Measurements from ENCODE around the gene GP5. TPM values are rescaled to one million over a fixed set of nuclear protein-coding genes. Genes with fewer than 3 reads are reported as not detected.

Gene GP5
- total RNA-seq, 5 donors from 2014 or later (not counting 1 experiment from before 2014, with no cell fraction given): 5.1 to 8.4 (median 6.3) TPM

DNA sequence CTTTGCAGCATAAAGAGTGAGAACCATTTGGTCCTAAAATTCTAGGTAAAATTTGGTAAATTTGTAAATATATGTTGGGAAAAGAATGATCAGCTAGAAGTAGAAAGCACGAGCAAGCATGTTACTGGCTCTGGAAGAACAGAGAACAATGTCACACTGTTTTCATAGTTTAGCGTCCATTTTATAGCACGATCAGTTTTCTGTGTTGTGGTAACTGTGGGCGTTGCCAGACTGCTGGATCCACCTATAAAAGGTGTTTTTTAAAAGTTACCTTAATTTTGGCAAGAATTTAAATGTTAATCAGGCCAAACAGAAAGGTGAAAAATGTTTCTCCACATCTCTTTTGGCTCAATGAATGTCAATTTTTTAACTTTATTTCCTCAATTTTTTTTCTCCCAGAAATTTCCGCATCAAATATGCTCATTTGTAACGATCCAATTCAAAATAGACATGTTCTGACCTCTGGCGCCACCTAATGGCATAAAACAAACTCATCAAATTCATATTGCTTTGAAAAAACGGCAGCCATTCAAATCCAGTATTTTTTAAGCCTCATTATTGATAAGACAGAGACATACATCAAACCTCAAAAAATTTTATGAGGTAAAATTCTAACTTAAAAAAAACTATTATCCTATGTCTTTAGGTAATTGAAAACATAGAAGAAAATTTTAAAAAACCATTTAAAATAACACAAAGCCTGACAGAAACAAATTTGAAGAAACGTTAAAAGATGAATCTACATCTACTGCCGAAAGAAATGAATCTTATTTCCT lies 5.5 kb upstream of the GP5 start:
- H3K4me3 Mint-ChIP-seq: no peak overlapping the region
- H3K27ac ChIP-seq (ENCODE audit: low read length): no peak overlapping the region
- DNase-seq (peak in 25 of 35 experiments; percentile 8 to 81 (median 26)), ATAC-seq (replicated peaks in 1 of 4) (peak in 3 of 4 experiments; percentile 41 to 76 (median 71))
- no peaks in the 10 kb centered on the region for H3K27me3 Mint-ChIP-seq
- no peak overlapping the region for H3K4me3 ChIP-seq (ENCODE audit: control insufficient read depth in 1 of 2, extremely low read depth in 1 of 2, low read length in 1 of 2)
- ChIA-PET POLR2A (interaction anchor here in 1 of 2 donors (0.7 kb wide), 1 partner anchor 1137 kb away, joined by 4 read pairs; no protein-coding TSS in a partner anchor), CTCF (interaction anchor here (0.6 to 1.2 kb wide), 6 partner anchors 13 to 136 kb away, joined by 3 to 4 read pairs (median 4); no protein-coding TSS in a partner anchor)
- no peak overlapping the region for H3K27ac Mint-ChIP-seq
- 53% methylated on average over 6 of the region's 10 CpGs for WGBS (ENCODE audit: insufficient coverage)
- H3K9me3 ChIP-seq: no peaks in the 10 kb centered on the region
- H3K9me3 Mint-ChIP-seq: no peaks in the 10 kb centered on the region
- H3K27me3 ChIP-seq (replicated peaks in 1 of 2; ENCODE audit: control insufficient read depth in 2 of 2, extremely low read depth in 1 of 2, insufficient read depth in 2 of 2, low read length in 1 of 2): peaks cover 0 to 5% of the 10 kb centered on the region in 2 experiments
- H3K4me1 ChIP-seq (ENCODE audit: control insufficient read depth in 1 of 2, extremely low read depth in 1 of 2, insufficient read depth in 2 of 2, low read length in 2 of 2): peaks cover 3 to 10% of the 10 kb centered on the region in 2 experiments
- H3K36me3 Mint-ChIP-seq: peaks cover 9% of the 10 kb centered on the region
- H3K36me3 ChIP-seq (ENCODE audit: control insufficient read depth in 2 of 2, extremely low read depth in 1 of 2, insufficient read depth in 1 of 2, low read length in 1 of 2): no peaks in the 10 kb centered on the region
- H3K4me1 Mint-ChIP-seq: peaks cover 8 to 11% (median 10%) of the 10 kb centered on the region in 3 donors

DNA sequence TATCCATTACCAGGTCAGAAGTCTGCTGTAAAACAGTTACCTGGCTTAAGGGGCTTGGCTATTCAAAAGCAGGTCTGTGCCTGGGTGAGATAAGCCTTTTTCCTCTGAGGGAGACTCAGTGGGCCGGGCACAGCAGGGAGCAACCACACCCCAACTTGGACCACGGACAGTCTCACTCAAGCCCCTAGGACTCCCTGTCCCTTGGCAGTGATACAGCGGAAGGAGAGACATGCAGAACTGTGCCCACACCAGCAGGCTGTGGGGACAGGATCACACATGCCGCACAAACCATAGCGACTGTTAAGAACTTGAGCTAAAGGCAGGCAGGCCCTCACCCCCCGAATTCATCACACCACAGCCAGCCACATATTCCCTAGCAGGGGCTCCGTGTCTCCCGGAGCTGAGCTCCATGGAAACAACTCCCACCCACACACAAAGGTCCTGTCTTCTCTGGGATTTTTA lies 2.8 kb upstream of the GP5 start:
- H3K36me3 ChIP-seq (ENCODE audit: control insufficient read depth in 2 of 2, extremely low read depth in 1 of 2, insufficient read depth in 1 of 2, low read length in 1 of 2): no peaks in the 10 kb centered on the region
- no peak overlapping the region for H3K4me3 ChIP-seq (ENCODE audit: control insufficient read depth in 1 of 2, extremely low read depth in 1 of 2, low read length in 1 of 2)
- CTCF ChIA-PET: interaction anchor here in 1 of 2 donors (1.4 kb wide), 1 partner anchor 58 kb away, joined by 3 read pairs; no protein-coding TSS in a partner anchor
- DNase-seq: no peak
- peaks cover 9 to 27% of the 10 kb centered on the region in 2 experiments for H3K4me1 ChIP-seq (ENCODE audit: control insufficient read depth in 1 of 2, extremely low read depth in 1 of 2, insufficient read depth in 2 of 2, low read length in 2 of 2)
- H3K27me3 ChIP-seq (replicated peaks in 1 of 2; ENCODE audit: control insufficient read depth in 2 of 2, extremely low read depth in 1 of 2, insufficient read depth in 2 of 2, low read length in 1 of 2): peaks cover 0 to 16% of the 10 kb centered on the region in 2 experiments
- Mint-ChIP-seq H3K36me3 (peaks cover 6% of the 10 kb centered on the region), H3K9me3 (no peaks in the 10 kb centered on the region), H3K4me1 (peaks cover 32 to 38% (median 33%) of the 10 kb centered on the region in 3 donors), H3K27me3 (peaks cover 0 to 10% of the 10 kb centered on the region in 2 donors), H3K27ac (no peak overlapping the region), H3K4me3 (no peak overlapping the region)
- no peak for ATAC-seq (replicated peaks in 1 of 4)
- WGBS (ENCODE audit: insufficient coverage): 91% methylated on average over 6 of the region's 8 CpGs
- H3K27ac ChIP-seq (ENCODE audit: low read length): no peak overlapping the region
- POLR2A ChIA-PET: interaction anchor here in 1 of 2 donors (0.6 kb wide), 1 partner anchor 10 kb away, joined by 4 read pairs; no protein-coding TSS in a partner anchor
- no peaks in the 10 kb centered on the region for H3K9me3 ChIP-seq

DNA sequence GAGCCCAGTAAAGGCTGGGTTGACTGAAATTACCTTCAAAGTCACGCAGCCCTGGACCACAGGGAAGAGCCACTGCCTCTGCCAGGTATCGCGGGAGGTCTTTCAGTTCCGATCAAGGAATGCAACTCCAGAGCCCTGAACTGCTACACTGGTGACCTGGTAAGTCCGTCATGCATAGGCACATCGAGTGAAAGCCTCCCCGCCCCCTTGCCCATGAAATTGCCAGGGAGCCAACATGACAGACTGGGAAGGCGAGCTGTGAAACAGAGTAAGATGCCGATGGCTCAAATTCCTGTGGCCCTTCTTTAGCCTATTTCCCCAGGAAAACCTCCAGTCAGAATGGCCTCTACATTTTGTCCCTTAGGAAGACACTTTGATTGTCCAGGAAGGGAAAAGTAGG lies 2.3 kb upstream of the GP5 start:
- H3K36me3 ChIP-seq (ENCODE audit: control insufficient read depth in 2 of 2, extremely low read depth in 1 of 2, insufficient read depth in 1 of 2, low read length in 1 of 2): no peaks in the 10 kb centered on the region
- 95% methylated on average over 7 of the region's 9 CpGs for WGBS (ENCODE audit: insufficient coverage)
- H3K4me3 ChIP-seq (ENCODE audit: control insufficient read depth in 1 of 2, extremely low read depth in 1 of 2, low read length in 1 of 2): no peak overlapping the region
- ATAC-seq (replicated peaks in 1 of 4) (no peak), DNase-seq (no peak)
- H3K27ac ChIP-seq (ENCODE audit: low read length): no peak overlapping the region
- Mint-ChIP-seq H3K9me3 (no peaks in the 10 kb centered on the region), H3K4me1 (peaks cover 34 to 40% (median 35%) of the 10 kb centered on the region in 3 donors), H3K27ac (no peak overlapping the region), H3K27me3 (peaks cover 0 to 10% of the 10 kb centered on the region in 2 donors), H3K36me3 (peaks cover 6% of the 10 kb centered on the region), H3K4me3 (no peak overlapping the region)
- ChIA-PET POLR2A (interaction anchor here in 1 of 2 donors (0.6 kb wide), 1 partner anchor 9 kb away, joined by 4 read pairs; no protein-coding TSS in a partner anchor), CTCF (no interaction called here)
- H3K9me3 ChIP-seq: no peaks in the 10 kb centered on the region
- H3K4me1 ChIP-seq (ENCODE audit: control insufficient read depth in 1 of 2, extremely low read depth in 1 of 2, insufficient read depth in 2 of 2, low read length in 2 of 2): peaks cover 9 to 31% of the 10 kb centered on the region in 2 experiments
- H3K27me3 ChIP-seq (replicated peaks in 1 of 2; ENCODE audit: control insufficient read depth in 2 of 2, extremely low read depth in 1 of 2, insufficient read depth in 2 of 2, low read length in 1 of 2): peaks cover 0 to 18% of the 10 kb centered on the region in 2 experiments

DNA sequence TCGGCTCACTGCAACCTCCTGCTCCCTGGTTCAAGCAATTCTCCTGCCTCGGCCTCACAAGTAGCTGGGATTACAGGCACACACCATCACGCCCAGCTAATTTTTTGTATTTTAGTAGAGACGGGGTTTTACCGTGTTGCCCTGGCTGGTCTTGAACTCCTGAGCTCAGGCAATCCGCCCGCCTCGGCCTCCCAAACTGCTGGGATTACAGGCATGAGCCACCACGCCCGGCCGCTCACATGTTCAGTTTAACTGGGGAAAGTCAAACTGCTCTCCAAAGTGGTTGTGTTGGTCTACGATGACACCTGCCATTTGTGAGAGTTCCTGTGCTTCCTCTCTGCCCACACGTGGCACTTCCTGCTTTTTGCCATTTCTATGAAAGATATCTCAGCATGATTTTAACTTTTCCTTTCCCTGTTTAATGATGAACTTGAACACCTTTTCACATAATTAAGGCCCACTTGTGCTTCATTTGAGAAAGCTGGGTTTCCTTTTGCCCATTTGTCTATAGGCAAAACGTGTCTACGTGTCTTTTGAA lies 877 bp upstream of the GP5 start:
- Histone ChIP-seq H3K4me1 (ENCODE audit: control insufficient read depth in 1 of 2, extremely low read depth in 1 of 2, insufficient read depth in 2 of 2, low read length in 2 of 2) (peaks cover 9 to 41% of the 10 kb centered on the region in 2 experiments), H3K9me3 (no peaks in the 10 kb centered on the region), H3K27me3 (replicated peaks in 1 of 2; ENCODE audit: control insufficient read depth in 2 of 2, extremely low read depth in 1 of 2, insufficient read depth in 2 of 2, low read length in 1 of 2) (peaks cover 0 to 18% of the 10 kb centered on the region in 2 experiments), H3K27ac (ENCODE audit: low read length) (no peak overlapping the region), H3K36me3 (ENCODE audit: control insufficient read depth in 2 of 2, extremely low read depth in 1 of 2, insufficient read depth in 1 of 2, low read length in 1 of 2) (no peaks in the 10 kb centered on the region), H3K4me3 (ENCODE audit: control insufficient read depth in 1 of 2, extremely low read depth in 1 of 2, low read length in 1 of 2) (no peak overlapping the region)
- no peak overlapping the region for H3K27ac Mint-ChIP-seq
- no peak for ATAC-seq (replicated peaks in 1 of 4)
- POLR2A ChIA-PET: no interaction called here
- WGBS (ENCODE audit: insufficient coverage): 82% methylated on average over 11 of the region's 15 CpGs
- no peaks in the 10 kb centered on the region for H3K36me3 Mint-ChIP-seq
- DNase-seq: no peak
- peaks cover 0 to 19% of the 10 kb centered on the region in 2 donors for H3K27me3 Mint-ChIP-seq
- peak overlapping the region in 1 of 3 donors; percentile 95 for H3K4me3 Mint-ChIP-seq
- peaks cover 45 to 54% (median 49%) of the 10 kb centered on the region in 3 donors for H3K4me1 Mint-ChIP-seq
- CTCF ChIA-PET: interaction anchor here (0.6 to 3.0 kb wide), 4 partner anchors 53 to 793 kb away, joined by 3 to 10 read pairs (median 4); no protein-coding TSS in a partner anchor
- no peaks in the 10 kb centered on the region for H3K9me3 Mint-ChIP-seq

DNA sequence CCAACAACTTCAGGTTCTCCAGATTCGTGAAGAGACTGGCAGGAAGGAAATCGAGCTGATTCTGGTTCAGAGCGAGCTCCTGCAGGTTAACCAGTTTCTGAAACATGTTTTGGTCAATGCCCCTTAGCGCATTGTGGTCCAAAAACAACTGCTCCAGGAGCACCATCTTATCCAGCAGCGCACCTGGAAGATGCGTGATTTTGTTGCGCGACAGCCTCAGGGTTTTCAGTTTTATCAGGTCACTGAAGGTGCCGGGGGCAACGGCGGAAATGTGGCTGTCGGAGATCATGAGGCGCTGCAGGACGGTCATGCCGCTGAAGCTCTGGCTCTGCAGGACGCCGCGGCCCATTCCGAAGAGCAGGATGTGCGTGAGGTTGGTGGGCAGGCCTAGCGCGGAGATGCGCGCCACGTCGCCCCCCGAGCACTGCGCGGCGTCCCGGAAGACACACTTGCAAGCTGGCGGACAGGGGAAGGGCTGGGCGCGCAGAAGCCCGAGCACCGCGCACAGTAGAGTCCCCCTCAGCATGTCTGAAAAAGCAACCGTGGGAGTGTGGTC lies 1.2 kb downstream of the GP5 start:
- H3K36me3 ChIP-seq (ENCODE audit: control insufficient read depth in 2 of 2, extremely low read depth in 1 of 2, insufficient read depth in 1 of 2, low read length in 1 of 2): no peaks in the 10 kb centered on the region
- ATAC-seq (replicated peaks in 1 of 4): peak; percentile 13 to 64 (median 56)

More for the DNA sequence above, 1.2 kb downstream of the GP5 start:
- peaks cover 45 to 56% (median 55%) of the 10 kb centered on the region in 3 donors for H3K4me1 Mint-ChIP-seq
- peaks cover 0 to 20% of the 10 kb centered on the region in 2 experiments for H3K27me3 ChIP-seq (replicated peaks in 1 of 2; ENCODE audit: control insufficient read depth in 2 of 2, extremely low read depth in 1 of 2, insufficient read depth in 2 of 2, low read length in 1 of 2)
- no peaks in the 10 kb centered on the region for H3K36me3 Mint-ChIP-seq
- peaks cover 0 to 19% of the 10 kb centered on the region in 2 donors for H3K27me3 Mint-ChIP-seq
- ChIA-PET POLR2A (interaction anchor here in 1 of 2 donors (0.6 kb wide), 2 partner anchors 15 to 117 kb away, joined by 5 to 6 read pairs; no protein-coding TSS in a partner anchor), CTCF (interaction anchor here (0.7 to 3.0 kb wide), 4 partner anchors 10 to 54 kb away, joined by 3 to 10 read pairs (median 4); no protein-coding TSS in a partner anchor)
- WGBS (ENCODE audit: insufficient coverage): 2% methylated on average over 36 of the region's 38 CpGs
- no peaks in the 10 kb centered on the region for H3K9me3 Mint-ChIP-seq
- H3K27ac Mint-ChIP-seq: peak overlapping the region; percentile 86 to 94
- H3K4me3 Mint-ChIP-seq: peak overlapping the region; percentile 82 to 95 (median 88)
- H3K4me1 ChIP-seq (ENCODE audit: control insufficient read depth in 1 of 2, extremely low read depth in 1 of 2, insufficient read depth in 2 of 2, low read length in 2 of 2): peaks cover 9 to 44% of the 10 kb centered on the region in 2 experiments
- H3K4me3 ChIP-seq (ENCODE audit: control insufficient read depth in 1 of 2, extremely low read depth in 1 of 2, low read length in 1 of 2): peak overlapping the region; percentile 55 to 79
- peak overlapping the region; percentile 47 for H3K27ac ChIP-seq (ENCODE audit: low read length)
- no peaks in the 10 kb centered on the region for H3K9me3 ChIP-seq
- peak in 27 of 35 experiments; percentile 10 to 60 (median 27) for DNase-seq
